CD4-positive, alpha-beta T cell treated with Interleukin-1 beta for 1 hour (primary cell): Measurements from ENCODE around the gene SYCN.
"Not testable (repeated sequence)": the region's sequence is repeated elsewhere in the genome, so short reads cannot be mapped to it uniquely, and the experiment has no call there.

ENCODE experiments used
- DNase-seq, 2 donors: peaks; one replicate each; pipeline ENCODE4 v3.0.0-alpha.2; 2020 to 2022

Gene SYCN, protein sequence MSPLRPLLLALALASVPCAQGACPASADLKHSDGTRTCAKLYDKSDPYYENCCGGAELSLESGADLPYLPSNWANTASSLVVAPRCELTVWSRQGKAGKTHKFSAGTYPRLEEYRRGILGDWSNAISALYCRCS

GRCh38 chr19:39203372-39204341, at the start of gene SYCN:
SYCN (minus strand) TSS chr19:39204263; CDS start chr19:39204254, 9 bp downstream.
- no peak for DNase-seq

GRCh38 chr19:39253374-39254149, 49.5 kb upstream of the SYCN start:
- no peak for DNase-seq

GRCh38 chr19:39252458-39252857, 48.4 kb upstream of the SYCN start:
- DNase-seq: no peak

- no peak for DNase-seq
Observed at GRCh38 chr19:39251846-39252245, 47.8 kb upstream of the SYCN start.

DNA sequence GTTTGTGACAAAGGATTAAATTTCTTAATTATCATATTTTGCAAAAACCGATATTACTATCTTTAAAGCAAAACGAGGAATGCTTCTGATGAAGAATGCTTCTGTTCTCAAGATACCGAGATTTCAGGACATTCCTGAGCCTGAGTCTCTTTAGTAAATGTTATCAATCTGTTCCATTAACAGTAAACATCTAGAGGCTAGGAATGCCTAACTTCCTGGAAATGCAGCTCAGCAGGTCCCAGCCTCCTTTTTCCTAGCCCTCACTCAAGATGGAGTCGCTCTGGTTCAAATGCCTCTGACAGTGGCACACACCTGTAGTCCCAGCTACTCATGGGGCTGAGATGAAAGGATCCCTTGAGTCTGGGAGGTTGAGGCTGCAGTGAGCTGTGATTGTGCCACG, 47.0 kb upstream of the SYCN start:
- DNase-seq: no peak

GRCh38 chr19:39248806-39249205, 44.7 kb upstream of the SYCN start, which contains the start of gene IFNL4:
IFNL4 (minus strand) TSS chr19:39248856.
- no peak for DNase-seq

GRCh38 chr19:39247701-39248664, 43.9 kb upstream of the SYCN start:
- no peak for DNase-seq

DNA sequence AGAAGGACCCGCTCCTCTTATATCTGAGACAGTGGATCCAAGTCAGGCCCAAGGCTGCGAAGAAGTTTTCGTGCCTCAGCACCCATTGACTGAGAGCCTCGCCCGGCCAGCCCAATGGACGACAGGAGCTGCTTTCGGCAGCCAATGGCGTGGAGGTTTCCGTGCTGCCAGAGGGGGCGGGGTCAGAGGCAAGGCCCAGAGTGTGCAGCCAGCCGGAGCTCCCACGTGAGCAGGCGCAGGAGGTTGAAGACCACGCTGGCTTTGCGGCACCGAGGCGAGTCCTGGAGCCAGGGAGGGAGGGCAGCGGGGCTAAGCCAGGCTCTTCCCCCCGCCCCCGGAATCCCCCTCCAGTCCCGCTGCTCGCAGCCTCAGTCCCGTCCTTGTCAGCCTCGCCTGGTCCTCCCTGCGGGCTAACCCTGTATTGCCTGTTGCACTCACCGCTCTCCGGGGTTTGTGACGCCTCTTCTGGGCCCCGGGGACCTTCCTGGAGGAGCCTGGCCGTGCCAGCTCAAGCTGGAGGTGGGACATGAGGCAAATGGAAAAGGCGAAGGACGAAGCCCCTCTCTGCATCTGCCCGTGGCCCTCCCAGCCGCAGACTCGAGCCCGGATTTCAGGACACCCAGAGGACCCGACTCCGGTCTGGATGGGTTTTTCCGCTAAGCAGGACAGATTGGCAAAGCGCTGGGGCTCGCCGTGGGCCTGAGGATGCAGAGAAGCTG, 43.0 kb upstream of the SYCN start:
- DNase-seq: peak; percentile 31 to 54

DNA sequence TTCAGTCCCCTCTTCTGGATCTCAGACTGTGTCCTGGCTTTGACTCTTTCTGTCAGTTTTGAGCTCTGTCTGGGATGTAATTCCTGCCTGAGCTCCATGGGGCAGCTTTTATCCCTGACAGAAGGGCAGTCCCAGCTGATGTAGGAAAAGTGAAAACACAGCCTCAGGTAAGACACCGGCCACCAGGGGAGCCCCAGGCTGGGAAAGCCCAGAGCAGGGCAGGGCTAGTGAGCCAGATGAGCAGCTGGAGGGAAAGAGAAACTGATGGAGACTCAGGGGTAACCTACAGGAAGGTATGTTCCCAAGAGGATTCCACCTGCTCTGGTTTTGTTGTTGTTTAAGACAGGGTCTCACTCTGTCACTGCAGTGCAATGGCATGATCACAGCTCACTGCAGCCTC, 41.1 kb upstream of the SYCN start:
- not testable (repeated sequence) for DNase-seq

- not testable (repeated sequence) for DNase-seq
Observed at GRCh38 chr19:39244410-39245100, 40.5 kb upstream of the SYCN start, which contains the start of gene IFNL3. IFNL3 (minus strand) TSS chr19:39245006; CDS start chr19:39244967, 39 bp downstream.

DNA sequence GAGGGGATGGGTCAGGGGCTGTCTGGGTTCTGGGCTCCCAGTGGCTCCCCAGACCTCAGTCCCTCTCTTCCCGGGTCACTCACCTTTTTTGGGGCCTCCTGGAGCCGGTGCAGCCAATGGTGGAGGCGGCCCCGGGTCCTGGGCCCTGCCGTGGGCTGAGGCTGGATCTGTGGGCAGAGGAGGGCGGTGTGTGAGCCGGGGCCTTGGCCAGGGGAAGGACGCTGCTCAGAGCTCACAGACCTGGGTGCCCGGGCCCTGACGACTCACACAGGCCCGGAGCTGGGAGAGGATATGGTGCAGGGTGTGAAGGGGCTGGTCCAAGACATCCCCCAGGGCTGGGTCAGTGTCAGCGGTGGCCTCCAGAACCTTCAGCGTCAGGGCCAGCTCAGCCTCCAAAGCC, 39.7 kb upstream of the SYCN start:
- not testable (repeated sequence) for DNase-seq

- DNase-seq: no peak
Observed at GRCh38 chr19:39240421-39240820, 36.4 kb upstream of the SYCN start.

- no peak for DNase-seq
Observed at GRCh38 chr19:39238944-39239343, 34.9 kb upstream of the SYCN start.

GRCh38 chr19:39238209-39238608, 34.1 kb upstream of the SYCN start:
- no peak for DNase-seq

DNA sequence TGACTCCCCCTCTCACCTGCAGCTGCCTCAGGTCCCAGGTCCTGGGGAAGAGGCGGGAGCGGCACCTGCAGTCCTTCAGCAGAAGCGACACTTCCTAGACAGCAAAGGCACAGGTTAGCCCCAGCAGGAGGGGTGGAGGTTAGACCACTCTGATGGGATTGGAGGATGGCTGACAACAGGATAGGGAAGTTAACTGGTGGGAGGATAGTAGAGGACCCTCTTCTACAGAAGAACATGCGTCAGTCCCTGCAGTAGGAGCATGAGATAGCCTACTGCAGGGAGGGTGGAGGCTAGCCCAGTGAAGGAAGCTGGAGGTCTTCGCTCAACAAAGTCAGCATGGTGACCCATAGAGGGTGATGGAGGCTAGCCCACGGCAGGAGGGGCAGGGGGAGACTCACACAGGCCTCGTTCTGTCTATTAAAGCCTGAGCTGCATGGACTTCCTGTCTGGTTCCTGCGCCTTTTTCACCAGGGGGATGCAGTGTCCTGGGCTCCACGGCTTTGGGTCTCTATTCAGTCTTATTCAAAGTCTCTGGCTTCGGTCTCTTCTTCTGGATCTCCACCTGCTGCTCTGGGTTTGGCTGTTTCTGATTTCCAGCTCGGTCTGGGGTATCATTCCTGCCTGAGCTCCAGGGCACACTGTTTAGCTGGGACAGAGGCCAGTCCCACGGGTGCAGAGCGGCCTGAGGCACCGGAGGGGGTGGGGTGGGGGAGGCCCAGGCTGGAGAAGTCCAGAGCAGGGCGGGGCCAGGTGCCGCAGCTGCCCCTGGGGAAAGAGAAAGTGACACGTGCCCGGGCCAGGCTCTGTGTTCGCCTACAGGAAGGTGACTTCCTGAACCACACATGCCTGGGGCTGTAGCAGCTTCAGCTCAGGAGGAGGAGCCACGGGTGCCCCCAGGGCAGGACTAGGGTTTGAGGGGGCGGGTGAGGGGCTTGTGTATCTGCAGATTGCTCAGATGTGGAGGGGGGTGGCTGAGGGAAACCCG, 33.4 kb upstream of the SYCN start:
- DNase-seq: peak; percentile 31 to 46

DNA sequence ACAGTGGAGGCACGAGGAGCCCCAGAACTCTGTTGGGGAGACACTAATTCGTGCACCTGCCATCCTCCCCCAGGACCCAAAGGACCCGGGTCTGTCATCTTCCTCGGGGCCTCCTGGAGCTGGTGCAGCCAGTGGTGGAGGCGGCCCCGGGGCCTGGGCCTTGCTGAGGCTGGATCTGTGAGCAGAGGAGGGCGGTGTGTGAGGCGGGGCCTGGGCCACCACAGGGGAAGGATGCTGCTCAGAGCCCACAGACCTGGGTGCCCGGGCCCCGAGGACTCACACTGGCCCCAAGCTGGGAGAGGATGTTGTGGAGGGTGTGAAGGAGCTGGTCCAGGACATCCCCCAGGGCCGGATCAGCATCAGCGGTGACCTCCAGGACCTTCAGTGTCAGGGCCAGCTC, 32.5 kb upstream of the SYCN start:
- DNase-seq: peak; percentile 8 to 30

GRCh38 chr19:39232708-39233107, 28.6 kb upstream of the SYCN start:
- DNase-seq: no peak

DNA sequence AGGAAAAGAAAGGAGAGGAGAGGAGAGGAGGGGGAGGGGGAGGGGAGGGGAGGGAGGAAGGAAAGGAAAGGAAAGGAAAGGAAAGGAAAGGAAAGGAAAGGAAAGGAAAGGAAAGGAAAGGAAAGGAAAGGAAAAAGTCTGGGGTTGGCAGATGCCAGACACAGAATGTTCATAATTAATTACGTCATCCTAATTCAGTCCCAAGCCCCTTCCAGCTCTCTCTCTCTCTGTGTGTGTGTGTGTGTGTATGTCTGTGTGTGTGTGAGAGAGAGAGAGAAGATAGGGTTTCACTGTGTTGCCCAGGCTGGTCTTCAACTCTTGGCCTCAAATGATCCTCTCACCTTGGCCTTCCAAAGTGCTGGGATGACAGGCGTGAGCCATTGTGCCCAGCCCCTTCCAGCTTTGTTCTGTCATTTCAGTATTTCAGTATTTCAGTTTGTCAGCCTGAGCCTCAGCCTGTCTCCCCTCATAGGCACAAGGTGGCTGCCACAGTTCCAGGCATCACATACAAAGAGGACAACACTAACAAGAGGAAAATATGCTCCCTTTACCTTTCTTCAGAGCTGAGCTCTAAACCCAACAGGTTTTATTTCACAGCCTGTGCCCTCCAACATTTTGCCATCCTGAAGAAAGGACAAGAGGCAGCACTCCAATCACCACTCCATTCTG, 26.2 kb upstream of the SYCN start:
- DNase-seq: no peak

- no peak for DNase-seq
Observed at GRCh38 chr19:39224910-39225309, 20.8 kb upstream of the SYCN start.
